Renal cortex interstitium (tissue), 11 donors: ENCODE results near the gene NOL9. TPM values are rescaled to one million over a fixed set of nuclear protein-coding genes. Genes with fewer than 3 reads are reported as not detected.

Source experiments
- DNase-seq, 11 donors: peaks; one replicate each; pipeline ENCODE4 v3.0.0-alpha.2; 2013; ENCODE audit warnings: low read depth in 9 of 11, low spot score in 4 of 11; ENCODE audit errors: extremely low read depth in 1 of 11
- polyA plus RNA-seq, 3 donors: library from polyadenylated mRNA; unstranded; fragments of 120-200 nt; gene quantifications; one replicate each; pipeline ENCODE4 v1.2.1, GENCODE V29; 2013; ENCODE audit not compliant: insufficient read length in 3 of 3

Gene NOL9
- polyA plus RNA-seq, 3 donors: 14.8 to 18.5 (median 18.1) TPM

- DNase-seq: no peak
Observed at GRCh38 chr1:6485168-6486101, 68.9 kb downstream of the NOL9 start.

DNA sequence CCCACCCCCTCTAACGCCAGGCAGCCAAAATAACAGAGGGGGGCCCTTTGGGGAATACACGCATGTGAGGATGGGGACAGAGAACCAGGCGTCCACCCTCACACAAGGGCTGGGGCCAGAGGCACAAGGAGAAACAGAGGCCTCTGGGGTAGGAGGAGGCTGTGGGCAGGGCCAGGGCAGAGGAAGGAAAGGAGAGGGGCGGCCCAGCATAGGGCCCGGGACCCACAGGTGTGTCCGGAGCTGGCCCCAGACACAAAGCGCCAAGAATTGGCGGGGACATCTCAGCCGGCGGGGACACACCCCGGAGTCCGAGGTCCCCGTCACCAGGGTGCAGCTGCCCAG, 69.5 kb downstream of the NOL9 start:
- DNase-seq: no peak

DNA sequence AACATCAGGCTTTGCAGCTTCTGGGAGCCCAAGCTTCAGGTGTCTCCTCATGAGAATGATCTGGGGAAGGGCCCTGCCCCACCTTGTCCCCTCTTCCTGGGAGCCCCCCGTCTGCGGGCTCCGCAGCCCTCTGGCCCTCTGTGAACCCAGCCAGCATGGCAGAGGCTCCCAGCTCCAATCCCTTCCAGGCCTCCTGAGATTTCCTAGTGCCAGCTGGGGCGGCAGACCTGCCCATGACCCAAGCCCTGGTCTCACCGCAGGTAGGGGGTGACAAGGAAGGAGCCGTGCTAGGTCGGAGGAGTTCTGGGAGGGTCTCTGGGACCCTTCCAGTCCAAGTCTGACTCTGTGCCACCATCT, 70.6 kb downstream of the NOL9 start:
- no peak for DNase-seq

DNA sequence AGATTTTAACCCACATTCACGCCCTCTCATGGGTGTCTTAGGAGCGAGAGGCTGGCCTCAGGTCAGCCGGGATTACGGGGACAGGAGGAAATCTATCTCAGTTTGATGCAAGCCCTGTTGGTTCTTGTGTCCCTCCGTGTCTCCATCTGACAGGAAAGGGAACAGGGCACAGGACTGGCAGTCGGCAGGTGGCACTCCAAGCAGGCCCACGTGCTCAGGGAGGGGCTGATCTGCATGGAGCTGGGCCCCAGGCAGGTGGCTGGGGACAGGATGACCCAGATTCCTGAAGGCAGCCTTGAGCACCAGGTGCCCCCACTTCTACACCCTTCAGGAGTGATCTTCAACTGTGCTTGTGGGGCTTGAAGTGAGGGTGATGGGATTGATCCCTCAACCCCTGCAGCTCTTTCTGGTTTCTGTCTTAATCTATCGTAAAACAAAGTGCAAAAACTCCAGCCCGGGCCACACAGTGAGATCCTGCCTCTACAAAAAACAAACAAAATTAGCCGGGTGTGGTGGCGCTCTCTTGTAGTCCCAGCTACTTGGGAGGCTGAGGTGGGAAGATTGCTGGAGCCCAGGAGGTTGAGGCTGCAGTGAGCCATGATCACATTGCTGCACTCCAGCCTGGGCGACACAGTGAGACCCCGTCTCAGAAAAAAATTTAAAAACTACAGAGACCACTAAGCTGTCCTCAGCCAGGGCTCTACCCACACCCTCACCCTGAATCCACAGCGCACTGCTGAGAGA, 71.1 kb downstream of the NOL9 start:
- DNase-seq: no peak

DNA sequence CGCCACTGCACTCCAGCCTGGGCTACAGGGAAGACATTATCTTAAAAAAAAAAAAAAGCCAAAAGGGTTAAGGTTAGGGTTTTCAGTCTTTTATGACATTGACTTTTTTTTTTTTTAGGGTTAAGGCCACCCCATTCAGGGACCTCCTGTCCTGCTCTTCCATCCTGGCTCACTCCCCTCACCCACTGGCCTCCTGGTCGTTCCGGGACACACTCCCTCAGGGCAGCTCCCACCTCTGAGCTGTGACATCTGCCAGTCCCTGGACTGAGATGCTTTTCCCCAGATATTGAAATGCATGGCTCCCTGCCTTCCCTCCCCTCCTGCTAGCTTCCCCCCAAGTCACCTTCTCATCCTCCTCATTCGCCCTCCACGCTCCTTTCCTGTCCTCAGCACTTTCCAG, 72.5 kb downstream of the NOL9 start:
- DNase-seq: no peak

GRCh38 chr1:6477039-6477820, 77.1 kb downstream of the NOL9 start:
- DNase-seq: no peak

DNA sequence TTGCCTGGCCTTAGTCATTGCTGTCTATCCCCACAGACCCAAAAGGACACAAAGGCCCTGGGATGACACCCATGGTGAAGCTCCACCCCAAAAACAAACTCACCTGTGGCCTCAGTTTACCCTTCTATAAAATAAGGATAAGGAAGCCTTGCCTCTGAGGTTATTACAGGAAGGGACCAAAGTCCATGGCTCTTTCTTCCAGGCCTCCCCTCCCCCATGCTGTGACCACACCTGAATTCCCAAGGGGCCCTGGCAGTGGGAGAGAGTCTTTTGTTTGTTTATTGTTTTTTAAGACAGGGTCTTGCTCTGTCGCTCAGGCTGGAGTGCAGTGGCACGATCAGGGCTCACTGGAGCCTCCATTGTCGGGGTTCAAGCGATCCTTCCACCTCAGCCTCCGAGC, 77.8 kb downstream of the NOL9 start:
- DNase-seq: no peak

DNA sequence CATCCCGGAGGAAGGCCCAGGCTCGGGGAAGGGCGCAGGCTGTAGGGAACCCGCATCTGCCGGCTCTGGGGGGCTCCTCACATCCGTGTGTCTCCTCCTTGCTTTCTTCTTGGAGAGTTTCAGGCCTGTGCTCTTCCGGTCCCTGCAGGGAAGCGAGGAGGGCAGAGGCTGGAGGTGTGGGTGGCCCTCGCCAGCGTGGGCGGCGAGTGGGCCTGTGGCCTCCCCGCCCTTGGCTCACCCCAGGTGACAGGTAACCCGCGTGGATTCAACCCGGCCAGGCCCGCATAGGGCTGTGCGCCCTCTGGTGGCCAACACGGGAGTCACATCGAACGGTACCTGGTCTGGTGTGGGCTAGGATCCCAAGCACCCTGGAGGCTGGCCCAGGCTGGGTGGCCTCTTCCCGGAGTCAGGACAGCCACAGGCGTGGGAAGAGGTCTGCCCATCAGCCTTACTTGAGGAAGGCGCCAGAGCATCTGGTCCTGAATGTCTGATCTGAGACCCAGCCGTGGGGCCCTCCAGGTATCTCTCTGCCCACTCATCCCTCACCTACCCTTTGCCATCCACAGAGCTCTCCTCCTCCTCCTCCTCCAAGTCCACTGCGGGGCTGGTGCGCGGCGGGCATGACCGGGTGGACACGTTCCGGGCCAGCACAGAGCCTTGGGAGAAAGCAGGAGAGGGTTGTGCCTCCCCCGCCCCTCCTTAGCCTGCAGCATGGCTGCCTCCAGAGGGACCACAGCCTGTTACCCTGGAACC, 78.8 kb downstream of the NOL9 start:
- DNase-seq: no peak

GRCh38 chr1:6474815-6475282, 79.5 kb downstream of the NOL9 start:
- no peak for DNase-seq

GRCh38 chr1:6473974-6474814, 80.1 kb downstream of the NOL9 start:
- no peak for DNase-seq

DNA sequence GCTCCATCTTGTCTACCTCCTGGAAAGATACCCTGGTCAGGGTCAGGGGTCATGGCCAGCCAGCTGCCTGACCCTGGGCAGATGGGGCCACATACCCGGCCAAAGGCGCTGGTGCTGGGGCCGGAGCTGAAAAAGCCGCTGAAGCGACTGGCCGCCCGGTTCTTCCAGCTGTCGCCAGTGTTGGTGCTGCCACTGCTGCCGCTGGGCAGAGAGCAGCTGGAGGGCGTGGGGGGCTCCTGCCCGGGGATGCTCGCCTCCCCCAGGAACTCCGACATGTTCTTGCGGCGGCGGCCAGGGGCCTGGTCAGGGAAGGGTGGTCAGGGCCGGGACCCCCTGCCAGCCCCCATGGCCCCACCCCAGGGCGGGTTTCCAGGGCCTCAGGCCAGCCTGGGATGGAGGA, 81.2 kb downstream of the NOL9 start:
- DNase-seq: no peak

- DNase-seq: no peak
Observed at GRCh38 chr1:6472391-6472790, 81.9 kb downstream of the NOL9 start.

GRCh38 chr1:6471970-6472368, 82.3 kb downstream of the NOL9 start:
- DNase-seq: no peak

Other genes with a start within 250 kb of the NOL9 start
- 10 to 100 TPM; 24.7 to 36.6 (median 34.0) TPM for gene ACOT7, start 160.7 kb downstream of the NOL9 start, polyA plus RNA-seq
- gene HES2, start 134.6 kb downstream of the NOL9 start, polyA plus RNA-seq: under 1 TPM; 0.17 to 0.89 (median 0.33) TPM
- 10 to 100 TPM; 12.4 to 31.4 (median 15.6) TPM for gene ESPN, start 129.7 kb downstream of the NOL9 start, polyA plus RNA-seq
- gene TNFRSF25, start 88.3 kb downstream of the NOL9 start, polyA plus RNA-seq: 10 to 100 TPM in 2 of 3 donors, 1 to 10 TPM in 1; 9.0 to 25.7 (median 16.6) TPM
- gene PLEKHG5, start 62.8 kb downstream of the NOL9 start, polyA plus RNA-seq: 10 to 100 TPM; 12.8 to 24.6 (median 18.4) TPM
- gene TAS1R1, start 794 bp upstream of the NOL9 start, polyA plus RNA-seq: under 1 TPM in 2 of 3 donors, not detected in 1; 0.06 to 0.29 TPM
- gene ZBTB48, start 25.5 kb upstream of the NOL9 start, polyA plus RNA-seq: 10 to 100 TPM; 26.0 to 40.0 (median 34.0) TPM
- gene KLHL21, start 48.4 kb upstream of the NOL9 start, polyA plus RNA-seq: 10 to 100 TPM; 12.1 to 17.7 (median 15.4) TPM
- 10 to 100 TPM; 25.2 to 27.1 (median 26.9) TPM for gene PHF13, start 59.2 kb upstream of the NOL9 start, polyA plus RNA-seq
- 10 to 100 TPM; 16.3 to 25.6 (median 20.3) TPM for gene THAP3, start 70.4 kb upstream of the NOL9 start, polyA plus RNA-seq
- 10 to 100 TPM; 61.0 to 74.3 (median 67.2) TPM for gene DNAJC11, start 147.3 kb upstream of the NOL9 start, polyA plus RNA-seq
- gene CAMTA1, start 230.9 kb upstream of the NOL9 start, polyA plus RNA-seq: 10 to 100 TPM; 81.9 to 89.8 (median 88.0) TPM